ENCODE data around the gene PITX1. TPM values are rescaled to one million over a fixed set of nuclear protein-coding genes. Genes with fewer than 3 reads are reported as not detected.

The PITX1 gene
- total and polyA plus RNA-seq, 2 of the 13 experiments (the other 11 are each of a cell fraction or from before 2014, with no cell fraction given), result 11.7 to 20.2 TPM

DNA sequence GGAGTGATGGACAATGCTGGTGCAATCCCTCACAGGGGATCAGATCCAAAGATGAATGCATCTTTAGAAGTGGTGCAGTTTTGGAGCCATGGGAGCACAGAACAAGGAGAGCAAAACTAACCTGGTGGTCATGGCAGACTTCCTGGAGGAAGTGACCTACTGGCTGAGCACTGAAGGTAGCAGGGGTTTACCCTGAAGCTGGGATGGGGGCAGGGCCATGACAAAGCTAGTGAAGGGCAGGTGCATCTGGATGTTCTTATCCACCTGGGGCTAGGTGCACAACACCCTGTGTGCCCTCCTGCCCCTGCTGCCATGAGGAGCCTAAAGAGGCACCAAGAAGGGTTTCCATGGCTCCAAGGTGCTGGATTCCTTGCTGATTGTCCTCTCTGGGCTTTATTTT is 11.5 kb upstream of the PITX1 start (continued):
- TF ChIP-seq, protein P1, sequence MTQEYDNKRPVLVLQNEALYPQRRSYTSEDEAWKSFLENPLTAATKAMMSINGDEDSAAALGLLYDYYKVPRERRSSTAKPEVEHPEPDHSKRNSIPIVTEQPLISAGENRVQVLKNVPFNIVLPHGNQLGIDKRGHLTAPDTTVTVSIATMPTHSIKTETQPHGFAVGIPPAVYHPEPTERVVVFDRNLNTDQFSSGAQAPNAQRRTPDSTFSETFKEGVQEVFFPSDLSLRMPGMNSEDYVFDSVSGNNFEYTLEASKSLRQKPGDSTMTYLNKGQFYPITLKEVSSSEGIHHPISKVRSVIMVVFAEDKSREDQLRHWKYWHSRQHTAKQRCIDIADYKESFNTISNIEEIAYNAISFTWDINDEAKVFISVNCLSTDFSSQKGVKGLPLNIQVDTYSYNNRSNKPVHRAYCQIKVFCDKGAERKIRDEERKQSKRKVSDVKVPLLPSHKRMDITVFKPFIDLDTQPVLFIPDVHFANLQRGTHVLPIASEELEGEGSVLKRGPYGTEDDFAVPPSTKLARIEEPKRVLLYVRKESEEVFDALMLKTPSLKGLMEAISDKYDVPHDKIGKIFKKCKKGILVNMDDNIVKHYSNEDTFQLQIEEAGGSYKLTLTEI (CRISPR knock-in tag; conservative IDR thresholded peaks at IDR 0.05), result no peak
- no peak for TF ChIP-seq ARNTL (CRISPR knock-in tag; IDR thresholded peaks at IDR 0.05)
- TF ChIP-seq, protein P2, sequence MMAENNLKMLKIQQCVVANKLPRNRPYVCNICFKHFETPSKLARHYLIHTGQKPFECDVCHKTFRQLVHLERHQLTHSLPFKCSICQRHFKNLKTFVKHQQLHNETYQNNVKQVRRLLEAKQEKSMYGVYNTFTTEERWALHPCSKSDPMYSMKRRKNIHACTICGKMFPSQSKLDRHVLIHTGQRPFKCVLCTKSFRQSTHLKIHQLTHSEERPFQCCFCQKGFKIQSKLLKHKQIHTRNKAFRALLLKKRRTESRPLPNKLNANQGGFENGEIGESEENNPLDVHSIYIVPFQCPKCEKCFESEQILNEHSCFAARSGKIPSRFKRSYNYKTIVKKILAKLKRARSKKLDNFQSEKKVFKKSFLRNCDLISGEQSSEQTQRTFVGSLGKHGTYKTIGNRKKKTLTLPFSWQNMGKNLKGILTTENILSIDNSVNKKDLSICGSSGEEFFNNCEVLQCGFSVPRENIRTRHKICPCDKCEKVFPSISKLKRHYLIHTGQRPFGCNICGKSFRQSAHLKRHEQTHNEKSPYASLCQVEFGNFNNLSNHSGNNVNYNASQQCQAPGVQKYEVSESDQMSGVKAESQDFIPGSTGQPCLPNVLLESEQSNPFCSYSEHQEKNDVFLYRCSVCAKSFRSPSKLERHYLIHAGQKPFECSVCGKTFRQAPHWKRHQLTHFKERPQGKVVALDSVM (CRISPR knock-in tag; IDR thresholded peaks at IDR 0.05), result no peak
- TF ChIP-seq EHMT2 (IDR thresholded peaks at IDR 0.05; ENCODE audit: borderline replicate concordance, low read depth, low read length), result no peak
- TF ChIP-seq IRF2 (CRISPR knock-in tag; IDR thresholded peaks at IDR 0.05), result no peak
- TF ChIP-seq ZNF354B (CRISPR knock-in tag; IDR thresholded peaks at IDR 0.05), result no peak
- TF ChIP-seq CREB1 (IDR thresholded peaks at IDR 0.05), result no peak
- no peak for TF ChIP-seq CREB1 (CRISPR knock-in tag; IDR thresholded peaks at IDR 0.05)
- TF ChIP-seq EP300 (IDR thresholded peaks at IDR 0.05; ENCODE audit: low read depth in 2 of 2, low read length in 2 of 2), result no peak
- no peak for TF ChIP-seq EP300 (CRISPR knock-in tag; IDR thresholded peaks at IDR 0.05; ENCODE audit: borderline replicate concordance)
- TF ChIP-seq, protein P3, sequence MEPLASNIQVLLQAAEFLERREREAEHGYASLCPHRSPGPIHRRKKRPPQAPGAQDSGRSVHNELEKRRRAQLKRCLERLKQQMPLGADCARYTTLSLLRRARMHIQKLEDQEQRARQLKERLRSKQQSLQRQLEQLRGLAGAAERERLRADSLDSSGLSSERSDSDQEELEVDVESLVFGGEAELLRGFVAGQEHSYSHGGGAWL (CRISPR knock-in tag; IDR thresholded peaks at IDR 0.05), result no peak
- no peak for TF ChIP-seq ZFP41 (CRISPR knock-in tag; IDR thresholded peaks at IDR 0.05; ENCODE audit: borderline replicate concordance)
- TF ChIP-seq ZC3H4 (CRISPR knock-in tag; IDR thresholded peaks at IDR 0.05; ENCODE audit: borderline replicate concordance), result no peak
